Activated T-cell treated with anti-CD3 and anti-CD28 coated beads for 4 hours (primary cell): ENCODE measurements around the gene AKT1S1.

Experiments used
- DNase-seq: peaks from one replicate; pipeline ENCODE4 v3.0.0-alpha.2; 2020

The AKT1S1 gene

DNA sequence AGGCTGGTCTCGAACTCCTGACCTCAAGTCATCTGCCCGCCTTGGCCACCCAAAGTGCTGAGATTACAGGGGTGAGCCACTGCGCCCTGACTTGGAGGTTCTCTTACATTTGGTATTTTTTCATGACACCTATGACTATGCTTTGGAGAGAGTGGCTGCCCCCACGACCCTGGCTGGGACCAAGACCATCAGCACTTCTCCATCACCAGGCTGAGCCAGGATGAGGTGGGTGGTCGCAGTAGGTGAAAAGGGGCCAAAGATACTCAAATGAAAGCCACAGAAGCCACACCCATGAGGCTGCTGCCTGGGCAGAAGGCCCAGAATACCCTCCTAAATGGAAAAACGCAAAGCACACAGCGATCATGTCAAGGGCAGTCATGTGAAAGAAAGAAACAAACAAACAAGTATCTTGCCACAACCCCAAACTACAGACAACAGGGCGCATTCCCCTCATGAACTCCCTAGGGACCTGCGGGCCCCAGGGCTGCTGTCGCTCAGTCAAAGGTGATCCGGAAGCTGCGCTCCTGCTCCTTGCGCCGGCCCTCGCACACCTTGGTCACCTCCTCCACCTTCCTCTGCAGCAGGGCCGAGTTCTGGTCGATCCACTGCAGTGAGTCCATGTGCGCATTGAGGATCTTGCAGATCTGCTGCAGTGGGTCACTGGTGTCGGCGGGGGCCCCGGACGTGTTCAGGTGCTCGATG is 30.7 kb upstream of the AKT1S1 start:
- DNase-seq = no peak

- no peak for DNase-seq
Measured at GRCh38 chr19:49906879-49907564, 29.9 kb upstream of the AKT1S1 start.

DNA sequence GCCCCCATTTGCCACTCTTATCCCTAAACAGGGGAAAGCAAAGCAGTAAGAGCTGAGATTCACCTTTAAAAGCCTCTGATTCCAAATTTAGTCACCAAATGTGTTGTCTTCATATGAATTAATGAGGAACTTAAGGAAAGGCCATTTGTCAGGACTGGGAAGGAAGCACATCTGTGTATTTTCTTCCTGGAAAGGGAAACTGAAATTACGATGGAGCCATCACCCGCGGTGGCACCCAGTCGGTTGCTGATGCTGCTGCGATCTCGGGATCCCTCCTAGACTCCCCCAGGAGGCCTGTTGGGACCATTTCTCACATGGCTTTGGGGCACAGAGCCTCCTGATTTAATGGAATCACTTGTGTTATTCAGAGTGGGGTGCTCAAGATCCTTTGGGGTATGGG is 27.0 kb upstream of the AKT1S1 start:
- DNase-seq = no peak

- peak; percentile 55 for DNase-seq
Measured at GRCh38 chr19:49896863-49897621, 19.9 kb upstream of the AKT1S1 start, which contains the start of gene IL4I1. IL4I1 (minus strand) TSS chr19:49896887; CDS start chr19:49896160, 727 bp downstream.

DNA sequence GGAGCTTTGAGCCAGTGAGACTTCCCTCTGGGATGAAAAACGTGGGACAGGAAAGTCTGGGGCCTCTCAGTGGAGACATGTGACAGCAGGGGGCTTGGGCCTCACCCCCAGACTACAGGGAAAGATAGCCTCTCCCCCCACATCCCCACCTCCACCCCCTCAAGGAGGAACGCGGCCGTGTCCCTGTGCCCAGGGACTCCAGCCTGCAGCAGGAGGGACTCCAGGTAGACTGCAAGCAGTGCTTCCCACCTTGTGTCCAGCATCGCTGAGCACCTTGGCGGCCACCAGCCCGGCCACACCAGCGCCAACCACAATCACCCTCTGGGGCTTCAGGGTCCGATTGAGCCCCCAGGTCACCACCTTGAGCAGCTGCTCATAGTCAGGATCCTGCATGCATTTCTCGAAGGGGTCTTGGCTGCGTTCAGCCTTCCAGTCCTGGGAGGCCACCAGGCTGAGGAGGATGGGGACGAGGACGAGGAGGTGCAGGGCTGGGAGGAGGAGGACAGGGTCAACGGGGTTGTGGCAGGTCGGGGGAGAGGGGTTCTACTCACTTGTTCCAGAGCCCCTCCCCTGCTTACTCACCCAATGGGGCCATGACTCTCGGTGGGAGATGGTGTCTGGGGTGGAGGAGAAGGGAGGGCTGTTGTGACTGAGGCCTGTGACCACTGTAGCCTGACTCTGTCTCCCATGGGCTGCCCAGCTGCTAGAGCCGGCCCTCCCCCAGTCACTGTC is 18.6 kb upstream of the AKT1S1 start:
- DNase-seq = peak; percentile 15

GRCh38 chr19:49894879-49895565 is 17.9 kb upstream of the AKT1S1 start:
- DNase-seq = no peak

DNA sequence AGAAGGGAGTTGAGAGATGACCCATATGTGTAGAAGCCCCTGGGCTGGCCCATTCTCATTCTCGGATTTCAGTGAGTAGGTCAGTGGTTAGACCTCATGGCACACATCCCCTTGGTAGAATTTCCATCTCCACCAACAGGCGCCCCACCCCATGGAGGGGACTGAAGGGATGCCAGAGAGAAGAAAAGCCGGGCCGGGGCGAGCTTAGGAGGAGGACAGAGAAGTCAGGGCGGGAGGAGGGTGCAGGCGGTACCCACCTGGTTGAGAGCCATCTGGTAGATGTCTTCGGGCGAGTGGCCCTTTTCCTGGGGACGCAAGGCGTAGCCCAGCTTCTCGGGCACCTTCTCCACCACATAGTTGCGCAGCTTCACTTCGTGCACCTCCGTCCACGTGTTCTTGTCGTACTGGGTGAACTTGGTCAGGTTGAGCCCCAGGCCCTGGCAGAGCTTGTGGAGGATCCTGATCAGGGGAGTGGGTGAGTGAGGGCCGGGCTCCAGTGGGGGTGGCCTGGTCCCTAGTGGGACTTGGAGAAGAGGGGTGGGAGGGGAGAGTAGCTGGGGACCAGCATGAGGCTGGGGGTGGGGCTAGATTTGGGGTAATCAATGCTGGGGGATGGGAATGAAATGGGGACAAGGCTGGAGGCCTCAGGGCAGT is 17.0 kb upstream of the AKT1S1 start:
- DNase-seq = no peak

DNA sequence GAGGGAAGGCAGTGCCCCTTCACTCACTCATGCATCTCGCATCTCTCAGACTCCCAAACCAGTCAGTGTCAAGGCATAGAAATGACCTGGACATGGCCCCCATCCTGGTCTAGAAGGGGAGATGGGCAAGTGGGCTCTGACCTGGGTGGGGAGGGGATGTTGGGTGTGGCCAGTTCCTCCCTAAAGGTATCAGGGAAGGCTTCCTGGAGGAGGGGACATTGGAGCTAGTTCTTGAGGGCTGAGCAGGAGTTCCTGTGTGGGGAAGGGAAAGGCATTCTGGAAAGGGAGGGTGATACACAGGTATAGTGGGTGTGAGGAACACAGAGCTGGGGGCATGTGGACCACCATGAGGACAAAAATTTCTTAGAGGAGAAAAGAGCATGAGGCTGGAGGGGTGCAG is 15.6 kb upstream of the AKT1S1 start:
- DNase-seq = no peak

DNA sequence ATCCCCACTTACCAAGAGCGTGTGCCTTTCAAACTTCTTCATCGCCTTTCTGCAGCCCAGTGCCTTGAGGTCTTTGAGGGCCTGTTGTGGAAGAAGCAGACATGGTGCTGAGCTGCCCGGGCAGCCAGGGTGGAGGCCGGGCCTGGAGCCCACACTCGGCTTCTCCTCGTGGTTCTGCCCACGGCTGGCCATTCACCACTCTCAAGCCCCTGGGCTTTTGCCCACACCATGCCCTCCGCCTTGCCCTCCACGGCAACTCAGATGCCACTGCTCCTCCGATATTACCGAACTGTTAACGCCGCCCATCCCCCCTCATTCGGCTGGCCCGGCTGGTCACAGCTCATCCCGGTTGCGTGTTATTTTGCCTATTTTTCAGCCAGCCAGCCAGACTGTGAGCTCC is 14.2 kb upstream of the AKT1S1 start:
- DNase-seq = no peak

- peak; percentile 64 for DNase-seq
Measured at GRCh38 chr19:49890349-49891311, 13.5 kb upstream of the AKT1S1 start.

GRCh38 chr19:49889687-49890348 is 12.7 kb upstream of the AKT1S1 start:
- peak; percentile 63 for DNase-seq

GRCh38 chr19:49889038-49889686 is 12.0 kb upstream of the AKT1S1 start:
- no peak for DNase-seq

GRCh38 chr19:49888510-49888824 is 11.3 kb upstream of the AKT1S1 start:
- DNase-seq = no peak

DNA sequence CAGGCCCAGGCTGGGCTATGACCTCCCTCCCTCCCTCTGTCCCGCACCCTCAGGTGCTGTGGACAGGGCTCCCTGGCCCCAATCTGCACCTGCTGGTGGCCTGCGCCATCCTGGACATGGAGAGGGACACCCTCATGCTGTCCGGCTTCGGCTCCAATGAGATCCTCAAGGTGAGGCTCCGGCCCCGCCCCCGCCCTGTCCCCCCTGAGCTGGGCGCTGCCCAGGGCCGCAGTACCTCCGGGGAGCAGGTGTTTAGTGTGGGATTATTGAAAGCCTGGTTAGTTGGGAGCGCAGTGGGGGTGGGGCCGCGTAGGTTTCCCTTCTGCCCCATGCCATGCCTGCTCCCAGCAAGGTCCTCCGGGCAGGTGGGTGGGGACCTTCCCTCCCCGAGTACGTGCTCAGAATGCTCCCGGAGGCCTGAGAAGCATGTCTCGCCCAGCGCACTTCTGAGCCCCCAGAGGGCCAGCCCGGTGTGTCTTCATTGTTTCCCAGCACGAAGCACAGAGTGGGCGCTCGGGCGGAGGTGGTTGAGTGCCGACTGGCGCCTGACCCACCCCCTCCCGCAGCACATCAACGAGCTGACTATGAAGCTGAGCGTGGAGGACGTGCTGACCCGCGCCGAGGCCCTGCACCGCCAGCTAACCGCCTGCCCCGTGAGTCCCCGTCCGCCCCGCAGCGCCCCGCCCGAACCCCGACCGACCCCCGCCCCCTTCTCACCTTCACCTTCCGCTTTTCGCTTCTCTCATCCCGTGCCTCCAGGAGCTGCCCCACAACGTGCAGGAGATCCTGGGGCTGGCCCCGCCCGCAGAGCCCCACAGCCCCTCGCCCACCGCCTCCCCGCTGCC is 10.7 kb upstream of the AKT1S1 start:
- no peak for DNase-seq

- no peak for DNase-seq
Measured at GRCh38 chr19:49887037-49887664, 10.0 kb upstream of the AKT1S1 start.

- no peak for DNase-seq
Measured at GRCh38 chr19:49884760-49885159, 7.6 kb upstream of the AKT1S1 start.

DNA sequence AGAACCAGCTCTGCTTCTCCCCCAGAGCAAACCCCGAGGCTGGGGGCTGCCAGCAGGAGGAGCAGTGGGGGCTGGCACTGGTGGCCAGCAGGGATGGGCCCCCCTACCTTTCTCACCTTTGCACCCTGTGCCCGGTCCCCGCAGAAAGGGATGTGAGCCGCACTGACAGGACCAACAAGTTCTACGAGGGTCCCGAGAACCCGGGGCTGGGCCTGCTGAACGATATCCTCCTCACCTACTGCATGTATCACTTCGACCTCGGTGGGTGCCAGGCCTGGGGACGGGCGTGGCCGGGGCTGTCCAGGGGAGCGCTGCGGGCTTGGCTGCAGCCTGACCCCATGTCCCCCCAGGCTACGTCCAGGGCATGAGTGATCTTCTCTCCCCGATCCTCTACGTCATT is 7.0 kb upstream of the AKT1S1 start:
- DNase-seq = no peak

DNA sequence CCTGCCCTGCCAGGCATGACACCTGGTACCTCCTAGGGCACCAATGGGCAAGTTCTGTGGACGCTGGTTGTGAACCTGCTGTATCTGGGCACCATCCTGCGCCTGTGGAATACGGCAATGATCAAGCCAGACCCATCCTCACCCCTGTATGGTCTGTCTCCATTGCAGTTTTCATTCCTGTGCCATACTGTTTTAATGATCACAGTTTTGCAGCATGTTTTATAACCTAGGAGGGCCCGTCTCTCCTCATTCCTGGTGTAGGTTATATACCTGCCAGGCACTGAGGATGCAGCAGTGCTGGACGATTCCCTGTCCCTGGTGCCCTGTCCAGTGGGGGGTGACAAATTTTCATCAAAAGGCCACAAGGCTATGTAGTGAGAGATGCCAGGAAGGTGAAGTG is 5.9 kb upstream of the AKT1S1 start:
- no peak for DNase-seq
